Stimulated activated CD4-positive, alpha-beta T cell treated with anti-CD3 and anti-CD28 coated beads, TNF-alpha, amount 100 ng/mL, for 24 hours (primary cell): ENCODE results near the gene OSBPL10.

Experiments
- DNase-seq, 3 experiments: peaks; one replicate each; pipeline ENCODE4 v3.0.0-alpha.2; 2020; ENCODE audit warnings: low read depth in 3 of 3

OSBPL10 gene

GRCh38 chr3:31667582-31667981, 313.5 kb downstream of the OSBPL10 start:
- DNase-seq, result no peak

DNA sequence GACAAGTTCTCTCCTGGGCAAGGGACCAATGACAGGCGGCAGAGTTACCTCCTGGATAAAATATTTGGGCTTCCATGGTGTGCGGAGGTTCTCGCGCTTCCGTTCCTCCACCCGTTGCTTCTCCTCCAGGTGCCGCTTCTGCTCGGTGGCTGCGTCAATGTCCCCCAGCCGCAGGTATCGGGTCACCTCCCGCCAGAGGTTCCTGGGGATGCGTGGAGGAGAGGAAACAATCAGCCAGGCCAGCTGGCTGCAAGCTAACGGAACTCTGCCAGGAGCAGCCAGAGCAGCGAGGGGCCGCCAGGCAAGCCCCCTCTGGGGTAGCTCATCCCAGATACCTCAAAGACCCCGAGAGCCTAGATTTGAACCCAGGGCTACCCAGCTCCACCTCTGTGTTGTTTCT, 317.0 kb downstream of the OSBPL10 start:
- no peak for DNase-seq

- DNase-seq, result no peak
Observed at GRCh38 chr3:31661993-31662670, 318.9 kb downstream of the OSBPL10 start.

- DNase-seq, result no peak
Observed at GRCh38 chr3:31661286-31661685, 319.8 kb downstream of the OSBPL10 start.

- no peak for DNase-seq
Observed at GRCh38 chr3:31659246-31659645, 321.8 kb downstream of the OSBPL10 start.

DNA sequence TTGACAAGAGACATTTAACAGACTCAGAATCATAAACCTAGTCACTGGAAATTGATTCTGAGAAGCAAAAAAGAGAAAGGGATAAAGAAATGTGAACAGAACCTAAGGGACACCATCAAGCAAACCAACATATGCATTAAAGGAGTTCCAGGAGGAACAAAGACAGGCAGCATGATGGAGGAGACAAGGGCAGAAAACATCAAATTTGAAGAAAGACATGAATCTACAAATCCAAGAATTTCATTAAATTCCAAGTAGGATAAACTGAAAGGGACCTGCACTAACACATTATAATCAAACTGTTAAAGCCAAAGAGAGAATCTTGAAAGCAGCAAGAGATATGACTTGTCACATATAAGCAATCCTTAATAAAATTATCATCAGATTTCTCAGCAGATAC, 326.1 kb downstream of the OSBPL10 start:
- DNase-seq, result no peak

DNA sequence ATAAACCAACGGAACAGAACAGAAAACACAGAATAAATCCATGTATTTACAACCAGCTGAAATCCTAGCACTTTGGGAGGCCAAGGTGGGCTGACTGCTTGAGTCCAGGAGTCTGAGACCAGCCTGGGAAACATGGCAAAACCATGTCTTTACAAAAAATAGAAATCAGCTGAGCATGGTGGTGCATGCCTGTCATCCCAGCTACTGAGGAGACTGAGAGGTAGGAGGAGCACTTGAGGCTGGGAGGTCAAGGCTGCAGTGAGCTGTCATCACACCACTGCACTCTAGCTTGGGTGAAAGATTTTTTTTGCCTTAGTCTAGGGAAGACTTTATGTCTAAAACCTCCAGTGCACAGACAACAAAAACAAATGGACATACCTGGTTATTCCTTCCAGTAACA, 327.6 kb downstream of the OSBPL10 start:
- DNase-seq, result no peak

GRCh38 chr3:31652296-31652695, 328.8 kb downstream of the OSBPL10 start:
- DNase-seq, result no peak

DNA sequence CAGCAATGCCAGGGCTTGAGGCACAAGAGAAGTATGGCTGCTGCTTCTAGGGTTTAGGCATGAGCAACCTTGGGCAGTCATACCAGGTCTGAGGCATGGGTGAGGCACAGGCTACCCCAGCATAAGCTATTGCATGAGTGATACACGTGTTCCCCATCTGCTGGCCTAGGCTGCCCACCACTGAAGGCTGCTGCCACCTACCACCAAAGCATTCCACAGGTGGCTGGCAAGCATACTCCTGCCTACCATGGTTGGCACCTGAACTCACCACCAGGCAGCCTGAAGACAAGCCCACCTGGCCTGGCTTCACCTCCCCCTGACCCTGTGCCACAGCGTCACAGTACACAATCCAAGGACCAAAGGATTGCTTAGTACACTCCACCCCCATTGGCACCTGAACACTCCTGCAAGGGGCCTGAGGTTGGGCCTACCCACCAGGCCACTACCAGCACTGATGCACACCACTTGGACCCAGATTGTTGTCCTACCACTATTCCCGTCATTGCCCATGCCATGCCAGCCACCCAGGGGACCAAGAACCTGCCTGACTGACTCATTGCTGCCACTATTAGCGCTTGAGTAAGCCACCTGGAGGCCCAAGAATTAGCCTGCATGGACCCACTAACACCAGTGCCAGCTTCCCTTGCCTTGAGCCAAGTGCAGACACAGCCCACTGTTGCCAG, 332.6 kb downstream of the OSBPL10 start:
- no peak for DNase-seq

DNA sequence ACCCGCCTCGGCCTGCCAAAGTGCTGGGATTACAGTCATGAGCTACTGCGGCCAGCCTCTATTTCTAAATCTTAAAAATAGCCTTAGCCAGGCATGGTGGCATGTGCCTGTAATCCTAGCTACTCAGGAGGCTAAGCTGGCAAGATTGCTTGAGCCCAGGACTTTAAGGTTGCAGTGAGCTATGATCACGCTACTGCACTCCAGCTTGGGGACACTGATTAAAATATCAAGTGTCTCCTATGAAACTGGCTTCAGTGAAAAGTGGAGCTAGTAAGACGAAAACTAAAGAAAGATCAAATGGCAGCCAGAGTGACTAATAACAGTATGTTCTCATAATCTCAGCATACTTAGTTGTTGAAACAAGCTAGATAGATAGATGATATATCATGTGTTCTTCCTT, 335.8 kb downstream of the OSBPL10 start:
- DNase-seq, result no peak

DNA sequence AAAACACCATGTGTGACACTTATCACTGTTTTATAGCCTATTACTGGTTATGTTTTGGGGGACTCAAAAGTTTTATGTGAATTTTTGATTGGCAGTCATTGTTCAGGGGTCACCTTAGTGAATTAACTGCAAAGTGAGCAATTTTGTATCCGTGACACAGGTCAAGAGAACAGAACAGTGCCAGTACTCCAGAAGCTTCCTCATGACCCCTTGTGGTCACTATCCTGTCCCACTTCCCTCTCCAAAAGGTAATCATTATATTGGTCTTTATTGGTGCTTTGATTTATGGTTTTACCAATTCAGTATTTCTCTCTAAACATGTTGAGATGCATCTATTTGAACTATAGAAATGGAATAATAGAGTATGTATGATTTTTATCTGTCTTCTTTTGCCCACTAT, 341.2 kb downstream of the OSBPL10 start:
- DNase-seq, result no peak

DNA sequence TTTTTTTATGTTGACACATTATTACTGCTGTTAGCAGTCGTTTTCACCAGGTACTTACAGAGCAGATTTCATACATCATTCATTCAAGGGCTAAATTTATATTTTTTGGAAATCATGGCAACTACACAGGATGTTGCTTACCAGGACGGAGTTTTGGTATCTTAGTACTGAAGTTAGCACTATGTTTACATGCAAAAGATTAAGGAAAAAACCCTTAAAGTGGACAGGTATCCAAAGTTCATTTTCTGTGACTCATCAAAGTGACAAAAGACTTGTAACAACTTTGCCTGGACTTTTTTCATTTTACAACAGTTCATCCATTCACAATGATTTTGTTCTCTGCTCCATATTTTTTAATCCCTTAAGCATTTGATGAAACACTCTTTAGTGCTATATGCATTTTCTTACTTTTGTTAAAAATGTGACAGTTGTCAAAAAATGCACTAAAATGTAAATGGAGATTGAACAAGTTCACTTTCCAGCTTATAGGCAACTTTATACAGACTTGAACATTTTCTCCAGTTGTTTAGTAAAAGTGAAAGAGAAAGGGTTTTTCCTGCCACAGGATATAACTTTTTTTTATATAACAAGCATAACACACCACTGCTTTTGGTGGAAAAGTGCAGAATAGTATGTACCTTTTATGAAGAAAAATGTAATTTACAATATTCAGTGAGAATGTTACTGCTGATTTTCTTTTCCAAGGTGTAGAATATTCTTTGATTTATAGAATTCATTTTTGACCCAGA, 344.2 kb downstream of the OSBPL10 start:
- DNase-seq, result no peak

- no peak for DNase-seq
Observed at GRCh38 chr3:31636049-31636448, 345.0 kb downstream of the OSBPL10 start.

DNA sequence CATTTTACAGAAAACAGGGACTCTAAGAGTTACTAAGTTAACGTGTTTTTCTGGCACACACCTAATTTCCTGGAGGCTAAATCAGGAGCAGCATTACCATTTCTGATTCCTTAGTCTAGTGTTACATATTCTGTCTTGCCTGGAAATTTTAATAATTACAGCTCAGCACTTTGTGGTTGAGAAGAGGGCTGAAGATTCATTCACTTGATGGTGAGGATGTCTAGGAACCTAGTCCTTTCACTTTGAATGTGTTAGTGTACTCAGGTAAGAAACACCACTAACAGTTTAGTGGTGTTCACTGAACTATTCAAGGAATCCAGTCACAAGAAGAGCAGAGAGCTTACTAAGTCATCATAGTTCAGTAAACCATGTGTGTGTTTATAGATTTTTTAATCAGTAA, 345.5 kb downstream of the OSBPL10 start:
- no peak for DNase-seq

- no peak for DNase-seq
Observed at GRCh38 chr3:31634476-31634875, 346.6 kb downstream of the OSBPL10 start.

- DNase-seq, result no peak
Observed at GRCh38 chr3:31629054-31629453, 352.0 kb downstream of the OSBPL10 start.

DNA sequence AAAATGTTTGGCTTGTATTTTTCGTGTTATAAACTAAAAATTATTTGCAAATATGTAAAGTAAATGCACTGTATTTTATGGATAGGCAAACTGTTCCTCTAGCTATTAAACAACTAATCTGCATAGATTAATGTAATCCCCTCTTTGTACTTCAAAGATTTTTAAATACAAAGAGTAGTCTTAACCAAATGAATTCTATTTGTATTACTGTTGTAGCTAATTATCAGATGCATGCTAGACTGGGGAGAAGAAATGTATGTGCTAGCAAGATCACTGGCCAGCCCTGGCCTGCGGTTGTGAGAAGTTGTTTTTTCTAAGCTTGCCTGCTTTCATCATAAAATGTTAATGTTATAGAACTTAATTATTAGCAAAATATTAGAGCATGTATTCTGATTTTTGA, 355.7 kb downstream of the OSBPL10 start:
- no peak for DNase-seq

GRCh38 chr3:31624083-31624709, 356.9 kb downstream of the OSBPL10 start:
- DNase-seq, result no peak

DNA sequence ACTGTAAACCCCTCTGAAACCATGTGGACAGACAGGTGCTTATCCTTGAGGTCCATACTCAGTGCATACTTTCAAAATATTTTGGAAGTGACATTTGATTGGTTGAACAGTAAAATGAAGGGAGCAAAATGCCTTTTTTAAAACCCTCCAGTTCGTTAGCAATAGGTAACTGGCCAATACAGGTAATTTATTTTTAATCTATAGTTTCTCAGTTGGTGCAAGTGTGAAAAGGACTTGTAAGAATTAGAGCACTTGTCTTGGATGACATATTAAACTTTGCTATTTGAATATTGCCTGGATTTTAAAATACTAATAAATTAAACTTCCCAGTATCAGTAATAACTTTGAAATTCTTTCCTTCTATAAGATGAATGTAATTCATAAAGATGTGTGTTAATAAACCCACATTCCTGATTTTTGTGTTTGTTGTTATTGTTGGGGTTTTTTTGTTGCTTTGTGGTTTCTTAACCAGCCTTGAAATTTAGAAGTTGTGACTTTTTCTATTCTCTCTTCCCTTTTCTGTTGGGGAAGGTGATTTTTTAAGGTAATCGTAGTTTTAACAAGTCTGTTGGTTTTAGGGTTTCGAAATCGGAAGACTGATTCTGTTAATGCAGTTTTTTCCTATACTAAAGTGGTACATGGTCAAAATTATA, 358.3 kb downstream of the OSBPL10 start:
- DNase-seq, result no peak

DNA sequence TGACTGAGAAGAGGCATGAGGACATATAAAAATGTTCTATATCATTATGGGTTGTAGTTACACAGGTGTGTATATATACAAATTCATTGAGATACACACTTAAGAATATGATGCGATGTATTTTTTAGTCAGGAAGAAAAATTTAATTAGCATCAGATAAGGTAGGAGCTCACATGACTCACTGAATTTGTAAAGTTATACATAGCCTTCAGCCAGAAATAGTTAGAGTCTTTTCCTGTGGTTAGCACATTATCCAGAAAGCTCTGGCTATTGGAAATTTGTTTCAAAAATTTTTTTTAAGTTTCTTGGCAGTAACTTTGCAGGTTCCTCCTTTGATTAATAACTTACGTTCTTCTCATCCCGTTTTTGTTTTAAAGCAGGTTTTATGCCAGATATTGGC, 359.7 kb downstream of the OSBPL10 start:
- no peak for DNase-seq

DNA sequence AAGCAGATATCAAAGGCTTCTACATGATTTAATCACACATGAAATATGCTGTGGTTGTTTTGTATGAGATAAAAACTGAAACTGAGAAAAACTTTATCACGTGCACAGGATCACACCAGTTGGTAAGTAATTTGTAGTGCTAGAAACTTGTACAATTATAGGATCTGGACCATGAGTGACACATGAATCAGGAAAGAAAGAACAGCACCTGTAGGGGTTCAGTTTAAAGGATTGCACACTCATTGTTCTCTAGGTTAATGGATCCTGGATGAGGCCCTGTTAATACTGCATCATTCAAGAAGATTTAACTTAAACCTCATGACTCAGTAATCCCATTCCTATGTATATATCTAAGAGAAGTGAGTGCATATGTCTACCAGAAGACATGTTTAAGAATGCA, 360.4 kb downstream of the OSBPL10 start:
- DNase-seq, result no peak

DNA sequence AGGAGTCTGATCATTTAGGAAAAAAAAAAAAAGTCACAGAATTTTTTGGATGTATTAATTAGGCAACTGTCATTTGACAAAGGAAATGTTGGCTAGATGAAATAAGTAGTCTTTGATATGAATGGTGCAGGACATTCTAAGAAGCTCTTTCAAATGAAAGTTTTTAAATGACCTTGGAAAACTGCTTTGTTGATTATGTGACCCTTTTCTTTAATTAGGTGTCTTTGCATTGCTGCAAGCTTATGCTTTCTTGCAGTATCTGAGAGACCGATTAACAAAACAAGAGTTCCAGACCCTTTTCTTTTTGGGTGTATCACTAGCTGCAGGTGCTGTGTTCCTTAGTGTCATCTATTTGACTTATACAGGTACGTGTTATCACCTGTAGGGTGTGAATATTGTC, 364.4 kb downstream of the OSBPL10 start:
- DNase-seq, result no peak
